Fibroblast of lung (primary cell): Measurements from ENCODE around the gene IMPG1.

Experiments used
- EZH2 ChIP-seq: IDR thresholded peaks from 2 replicates; pipeline ENCODE4 v1.5.1; 2012; ENCODE audit warnings: low read length, control low read depth, mild to moderate bottlenecking; ENCODE audit errors: missing control alignments
- TF ChIP-seq, protein P1 (sequence below), 2 donors: IDR thresholded peaks in 1 of 2; conservative IDR thresholded peaks in 1 of 2; 1 replicate in 1 of 2; 2 replicates in 1 of 2; pipeline ENCODE4 v1.5.1; 2011 to 2012; ENCODE audit warnings: low read length in 2 of 2, control low read depth in 1 of 2, inconsistent platforms in 1 of 2, low read depth in 1 of 2, mild to moderate bottlenecking in 1 of 2

DNA sequence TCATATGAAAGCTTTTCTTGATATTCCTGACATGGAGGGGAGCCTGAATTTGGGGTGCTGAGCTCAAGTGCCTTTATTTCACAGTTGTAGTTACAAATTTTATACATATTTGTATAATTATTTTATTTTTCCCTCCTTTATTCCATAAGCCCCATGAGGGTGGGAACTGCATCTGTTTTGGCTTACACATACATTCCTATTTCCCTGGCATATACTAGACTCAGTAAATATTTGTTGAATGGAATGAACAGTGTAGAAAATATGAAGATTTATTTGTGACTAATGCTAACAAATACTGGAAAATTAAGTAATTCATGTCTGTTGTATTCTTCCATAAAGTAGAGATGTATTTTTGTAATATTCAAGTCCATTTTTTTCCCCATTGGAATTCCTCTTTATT is 196.3 kb downstream of the IMPG1 start:
- TF ChIP-seq, protein P1, sequence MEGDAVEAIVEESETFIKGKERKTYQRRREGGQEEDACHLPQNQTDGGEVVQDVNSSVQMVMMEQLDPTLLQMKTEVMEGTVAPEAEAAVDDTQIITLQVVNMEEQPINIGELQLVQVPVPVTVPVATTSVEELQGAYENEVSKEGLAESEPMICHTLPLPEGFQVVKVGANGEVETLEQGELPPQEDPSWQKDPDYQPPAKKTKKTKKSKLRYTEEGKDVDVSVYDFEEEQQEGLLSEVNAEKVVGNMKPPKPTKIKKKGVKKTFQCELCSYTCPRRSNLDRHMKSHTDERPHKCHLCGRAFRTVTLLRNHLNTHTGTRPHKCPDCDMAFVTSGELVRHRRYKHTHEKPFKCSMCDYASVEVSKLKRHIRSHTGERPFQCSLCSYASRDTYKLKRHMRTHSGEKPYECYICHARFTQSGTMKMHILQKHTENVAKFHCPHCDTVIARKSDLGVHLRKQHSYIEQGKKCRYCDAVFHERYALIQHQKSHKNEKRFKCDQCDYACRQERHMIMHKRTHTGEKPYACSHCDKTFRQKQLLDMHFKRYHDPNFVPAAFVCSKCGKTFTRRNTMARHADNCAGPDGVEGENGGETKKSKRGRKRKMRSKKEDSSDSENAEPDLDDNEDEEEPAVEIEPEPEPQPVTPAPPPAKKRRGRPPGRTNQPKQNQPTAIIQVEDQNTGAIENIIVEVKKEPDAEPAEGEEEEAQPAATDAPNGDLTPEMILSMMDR (conservative IDR thresholded peaks at IDR 0.05 in 1 of 2, IDR thresholded peaks at IDR 0.05 in 1 of 2; ENCODE audit: low read depth in 1 of 2, low read length in 2 of 2) = no peak
- no peak for TF ChIP-seq EZH2
